ENCODE measurements around the gene TMEM88.

TMEM88 gene

GRCh38 chr17:7894866-7895265 is 40.0 kb downstream of the TMEM88 start:
- TF ChIP-seq CSDC2 (CRISPR knock-in tag; IDR thresholded peaks at IDR 0.05) (no peak), OSR1 (CRISPR knock-in tag; IDR thresholded peaks at IDR 0.05) (no peak), BACH2 (CRISPR knock-in tag; IDR thresholded peaks at IDR 0.05; ENCODE audit: borderline replicate concordance) (no peak), ZNF8 (CRISPR knock-in tag; IDR thresholded peaks at IDR 0.05) (no peak), PATZ1 (CRISPR knock-in tag; IDR thresholded peaks at IDR 0.05; ENCODE audit: borderline replicate concordance) (no peak), TSHZ2 (CRISPR knock-in tag; IDR thresholded peaks at IDR 0.05) (no peak), ZFP30 (CRISPR knock-in tag; IDR thresholded peaks at IDR 0.05) (no peak), ZNF70 (CRISPR knock-in tag; IDR thresholded peaks at IDR 0.05) (no peak), CSRNP3 (CRISPR knock-in tag; IDR thresholded peaks at IDR 0.05) (no peak)
- ATAC-seq: no peak

GRCh38 chr17:7897090-7897489 is 42.2 kb downstream of the TMEM88 start:
- ATAC-seq: no peak
- TF ChIP-seq SNAI2 (CRISPR knock-in tag; IDR thresholded peaks at IDR 0.05): no peak
- no peak for TF ChIP-seq CREB5 (CRISPR knock-in tag; IDR thresholded peaks at IDR 0.05; ENCODE audit: low read depth)
- no peak for TF ChIP-seq ZNF70 (CRISPR knock-in tag; IDR thresholded peaks at IDR 0.05)
- no peak for TF ChIP-seq ARNTL (CRISPR knock-in tag; IDR thresholded peaks at IDR 0.05; ENCODE audit: borderline replicate concordance, low read depth)
- no peak for TF ChIP-seq ZC3H10 (CRISPR knock-in tag; IDR thresholded peaks at IDR 0.05)
- no peak for TF ChIP-seq ZNF8 (CRISPR knock-in tag; IDR thresholded peaks at IDR 0.05)
- TF ChIP-seq TSHZ2 (CRISPR knock-in tag; IDR thresholded peaks at IDR 0.05): no peak
- no peak for TF ChIP-seq ESRRG (CRISPR knock-in tag; IDR thresholded peaks at IDR 0.05)
- no peak for TF ChIP-seq TOX (CRISPR knock-in tag; IDR thresholded peaks at IDR 0.05; ENCODE audit: borderline replicate concordance)
- TF ChIP-seq PATZ1 (CRISPR knock-in tag; IDR thresholded peaks at IDR 0.05; ENCODE audit: borderline replicate concordance): no peak
- no peak for TF ChIP-seq CSDC2 (CRISPR knock-in tag; IDR thresholded peaks at IDR 0.05)
- no peak for TF ChIP-seq CSRNP3 (CRISPR knock-in tag; IDR thresholded peaks at IDR 0.05)
